PC-3 (cell line): ENCODE data around the gene FHL2. TPM values are rescaled to one million over a fixed set of nuclear protein-coding genes. Genes with fewer than 3 reads are reported as not detected.

Experiments used
- ATAC-seq: fragments of 200-7000 bp; cut with Tn5 transposase; 2 replicates; pipeline ENCODE4 v1.9.1; 2020; ENCODE audit warnings: mild to moderate bottlenecking, moderate library complexity
- BruUV-seq: library from RNA; stranded (reverse); fragments of 400-500 nt; replicated peaks from 2 replicates; lab custom pipeline; 2021; lab: Mats Ljungman, UMichigan
- CTCF ChIA-PET: fragments of 300-600 bp; sonication (Branson Sonifier 250); formaldehyde crosslinking; loops from one replicate; lab custom pipeline; 2022; ENCODE audit warnings: antibody characterized with exemption; lab: Charles Lee
- POLR2A ChIA-PET: fragments of 300-600 bp; sonication (Branson Sonifier 250); formaldehyde crosslinking; loops from one replicate; lab custom pipeline; 2022; ENCODE audit warnings: antibody characterized with exemption; ENCODE audit not compliant: unreplicated experiment; lab: Charles Lee
- DNase-seq: peaks from one replicate; pipeline ENCODE4 v3.0.0-alpha.2; 2015
- H2AFZ ChIP-seq: fragments of 300-600 bp; sonication (generic); 2 replicates; pipeline ENCODE4 v1.6.0; 2016; ENCODE audit warnings: antibody characterized with exemption, low read length
- H3F3A ChIP-seq: fragments of 300-600 bp; sonication (generic); one replicate; pipeline ENCODE4 v1.6.0; 2017; ENCODE audit warnings: antibody characterized with exemption, low read length, control low read depth, mild to moderate bottlenecking; ENCODE audit not compliant: unreplicated experiment
- H3K27ac ChIP-seq: fragments of 300-600 bp; sonication (generic); 2 replicates; pipeline ENCODE4 v1.5.1; 2016; ENCODE audit warnings: mild to moderate bottlenecking, low read length
- H3K27me3 ChIP-seq: fragments of 300-600 bp; sonication (generic); 2 replicates; pipeline ENCODE4 v1.6.1; 2016; ENCODE audit warnings: low read length, mixed read lengths
- H3K36me3 ChIP-seq: fragments of 300-600 bp; sonication (generic); 2 replicates; pipeline ENCODE4 v1.6.1; 2016; ENCODE audit warnings: low read depth, mixed run types, low read length, mixed read lengths
- H3K4me1 ChIP-seq: fragments of 300-600 bp; sonication (generic); 2 replicates; pipeline ENCODE4 v1.5.1; 2016; ENCODE audit warnings: low read length; ENCODE audit not compliant: insufficient read depth
- H3K4me2 ChIP-seq: fragments of 300-600 bp; sonication (generic); 2 replicates; pipeline ENCODE4 v1.6.0; 2016; ENCODE audit warnings: low read length
- H3K4me3 ChIP-seq: fragments of 300-600 bp; sonication (generic); 2 replicates; pipeline ENCODE4 v1.5.1; 2016; ENCODE audit warnings: mild to moderate bottlenecking, low read length, mixed read lengths
- H3K79me2 ChIP-seq: fragments of 300-600 bp; sonication (generic); 2 replicates; pipeline ENCODE4 v1.6.1; 2017; ENCODE audit warnings: low read length, mixed read lengths
- H3K9ac ChIP-seq: fragments of 300-600 bp; sonication (generic); 2 replicates; pipeline ENCODE4 v1.6.0; 2016; ENCODE audit warnings: mild to moderate bottlenecking, low read length
- H3K9me2 ChIP-seq: fragments of 300-600 bp; sonication (generic); replicated peaks from 2 replicates; pipeline ENCODE4 v1.6.1; 2016; ENCODE audit warnings: mixed run types, low read length, mixed read lengths
- H3K9me3 ChIP-seq: fragments of 300-600 bp; sonication (generic); 2 replicates; pipeline ENCODE4 v1.6.1; 2016; ENCODE audit warnings: low read length, mixed read lengths
- H4K20me1 ChIP-seq: fragments of 300-600 bp; sonication (generic); 2 replicates; pipeline ENCODE4 v1.6.1; 2016; ENCODE audit warnings: low read length, mixed read lengths
- CTCF ChIP-seq: fragments of 300-600 bp; sonication (generic); conservative IDR thresholded peaks from 2 replicates; pipeline ENCODE4 v1.5.1; 2017; ENCODE audit warnings: antibody characterized with exemption, low read depth, mild to moderate bottlenecking, low read length
- EZH2 ChIP-seq: fragments of 300-600 bp; sonication (generic); IDR thresholded peaks from one replicate; pipeline ENCODE4 v1.6.1; 2017; ENCODE audit warnings: antibody characterized with exemption, mild to moderate bottlenecking, low read length; ENCODE audit not compliant: unreplicated experiment
- EZH2phosphoT487 ChIP-seq: fragments of 300-600 bp; sonication (generic); IDR thresholded peaks from 2 replicates; pipeline ENCODE4 v1.6.1; 2018; ENCODE audit warnings: mild to moderate bottlenecking, antibody characterized with exemption, low read length, borderline replicate concordance
- intact Hi-C: fragments of 100-400 bp; cut with micrococcal nuclease; formaldehyde crosslinking; loops from 2 replicates; pipeline ENCODE4 v1.9.0; 2023
- total RNA-seq: library from RNA; depleted of rRNA; stranded (reverse); fragments of >200 nt; gene quantifications from 2 replicates; pipeline ENCODE4 v1.2.3, GENCODE V29; 2014

Gene FHL2
- total RNA-seq, 1 experiment from 2014 or later: 118 TPM

GRCh38 chr2:105373895-105374401, 24.9 kb downstream of the FHL2 start:
- Histone ChIP-seq H3K27ac (no peak overlapping the region), H3K9me2 (no peaks in the 10 kb centered on the region), H3K9me3 (no peaks in the 10 kb centered on the region), H3K36me3 (peaks cover 65% of the 10 kb centered on the region), H3K4me1 (peaks cover 39% of the 10 kb centered on the region), H3K4me3 (no peak overlapping the region), H3K79me2 (peaks cover 68% of the 10 kb centered on the region), H2AFZ (no peak overlapping the region), H4K20me1 (peaks cover 13% of the 10 kb centered on the region; the same call in 1 of the 2 replicates), H3F3A (no peaks in the 10 kb centered on the region), H3K9ac (no peak overlapping the region), H3K27me3 (no peaks in the 10 kb centered on the region), H3K4me2 (no peak overlapping the region)
- BruUV-seq: no TSS peak
- CTCF ChIA-PET: no interaction called here
- DNase-seq (no peak), ATAC-seq (no peak)
- POLR2A ChIA-PET: no interaction called here
- TF ChIP-seq EZH2phosphoT487: no peak
- intact Hi-C loops: no loop called here

DNA sequence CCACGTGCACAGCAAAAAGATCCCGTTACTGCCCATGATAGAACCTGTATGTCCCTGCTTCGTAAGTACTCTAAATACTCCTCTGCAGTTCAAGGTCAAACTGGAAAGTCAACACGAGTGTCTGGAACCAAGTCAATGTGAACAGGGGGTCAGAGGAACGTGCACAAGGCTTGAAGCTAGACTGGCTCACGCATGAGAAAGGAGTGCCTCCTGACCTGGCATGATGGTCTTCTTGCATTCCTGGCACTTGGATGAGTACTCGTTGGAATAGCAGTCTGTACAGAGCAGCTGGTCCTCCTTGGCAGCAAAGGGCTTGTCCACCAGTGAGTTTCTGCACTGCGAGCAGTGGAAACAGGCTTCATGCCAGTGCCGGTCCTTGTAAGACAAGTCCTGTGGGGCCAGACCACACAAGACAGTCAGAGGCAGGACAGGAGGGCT, 25.5 kb downstream of the FHL2 start:
- Histone ChIP-seq H3K9ac (no peak overlapping the region), H3F3A (no peaks in the 10 kb centered on the region), H4K20me1 (peaks cover 9% of the 10 kb centered on the region; the same call in 1 of the 2 replicates), H3K27me3 (no peaks in the 10 kb centered on the region), H3K9me2 (no peaks in the 10 kb centered on the region), H3K4me3 (no peak overlapping the region), H3K36me3 (peaks cover 63% of the 10 kb centered on the region), H3K79me2 (peaks cover 65% of the 10 kb centered on the region), H3K4me2 (no peak overlapping the region), H3K9me3 (no peaks in the 10 kb centered on the region), H3K27ac (no peak overlapping the region), H3K4me1 (peaks cover 39% of the 10 kb centered on the region), H2AFZ (no peak overlapping the region)
- intact Hi-C loops: no loop called here
- no TSS peak for BruUV-seq
- no peak for DNase-seq
- no peak for ATAC-seq
- ChIA-PET POLR2A (no interaction called here), CTCF (no interaction called here)
- TF ChIP-seq EZH2phosphoT487: no peak
- TF ChIP-seq CTCF: no peak
- no peak for TF ChIP-seq EZH2

DNA sequence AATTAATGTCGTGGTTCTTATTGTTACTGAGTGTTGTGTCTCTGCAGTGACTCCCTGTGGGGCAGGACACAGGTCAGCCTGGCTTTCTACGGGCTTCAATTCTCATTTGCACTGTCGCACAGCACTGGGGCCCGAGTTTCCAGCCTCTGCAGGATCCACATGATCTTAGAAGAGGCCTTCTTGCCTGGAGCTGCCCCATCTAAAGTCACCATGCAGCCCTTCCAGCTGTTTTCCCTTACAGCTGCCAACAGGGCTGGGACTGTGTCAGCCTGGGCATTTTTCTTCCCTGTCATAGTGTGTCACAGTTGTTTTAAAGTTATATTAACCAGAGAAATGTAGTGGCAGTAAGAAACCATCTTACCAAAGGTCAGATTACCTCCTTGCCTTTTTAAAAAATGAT, 27.0 kb downstream of the FHL2 start:
- Histone ChIP-seq H4K20me1 (peaks cover 6% of the 10 kb centered on the region; the same call in 1 of the 2 replicates), H3K4me1 (peaks cover 35% of the 10 kb centered on the region), H3K9me3 (no peaks in the 10 kb centered on the region), H3K4me3 (no peak overlapping the region), H3K27me3 (no peaks in the 10 kb centered on the region), H3K27ac (peak overlapping the region; percentile 51), H2AFZ (no peak overlapping the region), H3K9ac (no peak overlapping the region), H3K9me2 (no peaks in the 10 kb centered on the region), H3K36me3 (peaks cover 72% of the 10 kb centered on the region), H3F3A (no peaks in the 10 kb centered on the region), H3K4me2 (0 out of 2 replicates have a peak overlapping the region, but pooled peaks have one; percentile 6), H3K79me2 (peaks cover 56% of the 10 kb centered on the region)
- POLR2A ChIA-PET: no interaction called here
- CTCF ChIA-PET: no interaction called here
- peak; percentile 17; the same call in 1 of the 2 replicates for ATAC-seq
- TF ChIP-seq EZH2 (no peak), CTCF (no peak), EZH2phosphoT487 (no peak)
- intact Hi-C loops: loop anchor here (2.0 kb wide), 1 partner anchor 29 kb away; no protein-coding TSS in a partner anchor
- BruUV-seq: no TSS peak
- DNase-seq: no peak
